GM20000 (cell line): Measurements from ENCODE around the gene ALG9.

ENCODE experiments used
- DNase-seq: peaks from one replicate; pipeline ENCODE4 v3.0.0; 2012; ENCODE audit warnings: low spot score
- CTCF ChIP-seq: IDR thresholded peaks from 2 replicates; pipeline ENCODE4 v1.5.1; 2012; ENCODE audit warnings: mild to moderate bottlenecking, control low read depth; ENCODE audit errors: extremely low read depth, missing control alignments

Gene ALG9

DNA sequence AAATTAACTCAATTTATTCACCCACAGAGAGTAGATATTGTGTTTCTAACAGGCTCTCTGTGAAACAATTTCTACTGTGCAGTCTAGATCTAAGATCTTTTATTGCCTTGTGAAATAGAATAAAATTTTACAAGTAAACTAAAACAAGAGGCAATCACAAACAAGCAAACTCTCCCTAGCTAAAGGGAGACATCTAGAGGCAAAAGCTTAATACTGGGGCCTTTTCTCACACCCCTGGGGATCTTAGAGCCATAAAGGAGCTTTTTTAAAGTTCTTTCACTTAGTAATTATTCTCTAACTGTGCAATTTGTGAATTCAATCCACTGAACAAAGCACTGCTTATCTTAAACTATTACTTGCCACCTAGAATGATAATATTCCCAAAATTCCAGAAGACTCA lies 19.7 kb downstream of the ALG9 start:
- DNase-seq = no peak

GRCh38 chr11:111851067-111851466 lies 20.3 kb downstream of the ALG9 start:
- TF ChIP-seq CTCF = no peak
- DNase-seq = no peak

More for the DNA sequence above, 19.7 kb downstream of the ALG9 start:
- TF ChIP-seq CTCF = peak; percentile 32

- TF ChIP-seq CTCF = no peak
Measured at GRCh38 chr11:111849631-111850030, 21.8 kb downstream of the ALG9 start.

GRCh38 chr11:111846636-111847035 lies 24.7 kb downstream of the ALG9 start:
- DNase-seq = no peak

More at GRCh38 chr11:111849631-111850030, 21.8 kb downstream of the ALG9 start:
- no peak for DNase-seq

DNA sequence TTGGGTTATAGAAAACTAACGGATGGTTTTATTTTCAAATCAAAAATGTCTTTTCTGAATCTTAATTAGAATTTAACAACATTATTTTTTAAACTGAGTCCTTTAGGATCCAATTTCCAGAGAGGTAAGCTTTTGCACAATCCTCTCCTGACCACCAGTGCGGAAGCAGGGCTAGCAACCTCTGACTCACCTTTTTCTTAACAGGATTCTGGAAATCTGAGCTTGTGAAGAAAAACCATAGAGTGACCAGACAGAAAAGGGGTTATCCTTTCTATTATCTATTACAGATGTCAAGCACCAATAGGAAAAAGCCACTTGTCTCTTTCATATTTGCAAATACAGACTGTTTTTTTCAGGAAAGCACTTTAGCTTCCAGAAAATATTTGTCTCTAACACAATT lies 25.3 kb downstream of the ALG9 start:
- no peak for TF ChIP-seq CTCF
- DNase-seq = no peak

More at GRCh38 chr11:111846636-111847035, 24.7 kb downstream of the ALG9 start:
- no peak for TF ChIP-seq CTCF

DNA sequence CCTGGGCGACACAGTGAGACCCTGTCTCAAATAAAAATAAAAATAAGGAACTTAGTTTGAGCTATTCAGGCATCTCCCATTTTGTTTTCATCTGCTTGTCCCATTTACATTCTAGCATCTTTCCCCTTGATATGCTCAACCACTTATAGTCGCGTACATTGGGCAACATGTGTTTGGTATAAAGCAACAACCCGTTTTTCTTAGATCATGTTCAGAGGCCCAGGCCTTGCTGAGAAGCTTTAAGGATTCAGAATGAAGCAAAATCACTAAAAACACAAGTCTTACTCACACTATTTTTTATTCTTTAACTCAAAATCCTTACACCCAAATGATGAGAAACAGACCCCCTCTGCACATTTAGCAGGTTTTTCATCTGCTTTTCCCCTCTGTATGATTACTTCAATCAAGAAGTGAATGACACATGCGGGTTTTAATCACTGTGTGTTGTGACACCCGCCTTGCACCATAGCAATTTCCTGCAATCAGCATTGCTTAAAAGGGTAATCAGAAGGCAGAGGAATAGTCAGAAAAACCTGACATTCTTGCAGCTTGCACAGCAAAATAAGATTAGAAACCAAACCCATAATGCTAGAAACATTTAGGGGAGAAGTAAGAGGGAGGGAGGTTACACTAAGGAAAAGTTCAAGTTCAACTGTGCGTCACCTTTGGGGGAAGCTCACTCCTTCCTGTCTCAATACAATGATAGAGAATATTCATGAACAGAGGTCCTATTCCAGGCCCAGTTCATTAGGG lies 25.9 kb downstream of the ALG9 start:
- no peak for DNase-seq
- TF ChIP-seq CTCF = no peak

GRCh38 chr11:111843661-111844060 lies 27.7 kb downstream of the ALG9 start:
- DNase-seq = no peak
- TF ChIP-seq CTCF = no peak
